ENCODE measurements around the gene STK11.

GRCh38 chr19:1230783-1231489 is 25.4 kb downstream of the STK11 start:
- TF ChIP-seq CTCF (IDR thresholded peaks at IDR 0.05) (no peak), POLR2A (IDR thresholded peaks at IDR 0.05) (no peak)
